ENCODE data around the gene PDCL3. TPM values are rescaled to one million over a fixed set of nuclear protein-coding genes. Genes with fewer than 3 reads are reported as not detected.

Gene PDCL3
- total and polyA plus RNA-seq, 9 donors: 9.8 to 34.5 (median 19.1) TPM

DNA sequence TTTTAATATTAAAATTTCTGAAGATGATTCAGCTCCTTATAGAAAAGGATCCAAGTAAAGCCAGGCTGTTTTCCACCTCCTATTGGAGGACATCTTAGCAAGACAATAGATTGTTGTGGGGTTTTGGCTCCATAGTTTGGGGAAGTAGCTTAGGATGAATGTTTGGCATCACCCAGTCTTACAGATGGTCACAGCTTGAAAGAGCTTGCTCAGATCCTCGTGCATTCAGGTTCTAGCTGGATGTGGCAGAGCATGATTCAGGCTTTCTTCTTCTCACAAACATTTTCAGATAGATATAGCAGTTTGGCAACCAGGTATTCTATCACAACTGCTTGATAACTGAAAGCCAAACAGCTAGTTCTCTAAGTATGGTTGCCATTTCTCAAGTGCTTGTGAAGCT is 23.6 kb upstream of the PDCL3 start:
- no peaks in the 10 kb centered on the region for H3K36me3 ChIP-seq
- no peaks in the 10 kb centered on the region for H3K4me1 ChIP-seq (ENCODE audit: insufficient read depth)
- no peaks in the 10 kb centered on the region for H3K27me3 ChIP-seq
- no peak overlapping the region for H3K27ac ChIP-seq
- intact Hi-C loops (cut with DNase I): no loop called here
- TF ChIP-seq POLR2A (IDR thresholded peaks at IDR 0.05) (no peak), EP300 (IDR thresholded peaks at IDR 0.05) (no peak)
- no peak overlapping the region for H3K4me3 ChIP-seq
- no peaks in the 10 kb centered on the region for H3K9me3 ChIP-seq
- no peak for DNase-seq
- 25 to 65% (median 29%) methylated on average over 1 of the region's 1 CpG for WGBS, 3 donors

DNA sequence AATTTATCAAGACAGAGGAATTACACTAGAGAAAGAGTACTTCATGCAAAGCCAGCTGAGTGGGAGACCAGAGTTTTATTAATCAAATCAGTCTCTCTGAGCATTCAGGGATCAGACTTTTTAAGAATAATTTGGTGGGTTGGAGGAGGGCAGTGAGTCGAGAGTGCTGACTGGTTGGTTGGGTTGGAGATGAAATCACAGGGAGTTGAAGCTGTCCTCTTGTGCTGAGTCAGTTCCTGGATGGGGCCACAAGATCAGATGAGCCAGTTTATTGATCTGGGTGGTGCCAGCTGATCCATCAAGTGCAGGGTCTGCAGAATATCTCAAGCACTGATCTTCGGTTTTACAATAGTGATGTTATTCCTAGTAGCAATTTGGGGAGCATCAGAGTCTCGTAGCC is 21.4 kb upstream of the PDCL3 start:
- H3K4me3 ChIP-seq: no peak overlapping the region
- TF ChIP-seq POLR2A (IDR thresholded peaks at IDR 0.05): no peak
- TF ChIP-seq EP300 (IDR thresholded peaks at IDR 0.05): no peak
- TF ChIP-seq, protein P1, sequence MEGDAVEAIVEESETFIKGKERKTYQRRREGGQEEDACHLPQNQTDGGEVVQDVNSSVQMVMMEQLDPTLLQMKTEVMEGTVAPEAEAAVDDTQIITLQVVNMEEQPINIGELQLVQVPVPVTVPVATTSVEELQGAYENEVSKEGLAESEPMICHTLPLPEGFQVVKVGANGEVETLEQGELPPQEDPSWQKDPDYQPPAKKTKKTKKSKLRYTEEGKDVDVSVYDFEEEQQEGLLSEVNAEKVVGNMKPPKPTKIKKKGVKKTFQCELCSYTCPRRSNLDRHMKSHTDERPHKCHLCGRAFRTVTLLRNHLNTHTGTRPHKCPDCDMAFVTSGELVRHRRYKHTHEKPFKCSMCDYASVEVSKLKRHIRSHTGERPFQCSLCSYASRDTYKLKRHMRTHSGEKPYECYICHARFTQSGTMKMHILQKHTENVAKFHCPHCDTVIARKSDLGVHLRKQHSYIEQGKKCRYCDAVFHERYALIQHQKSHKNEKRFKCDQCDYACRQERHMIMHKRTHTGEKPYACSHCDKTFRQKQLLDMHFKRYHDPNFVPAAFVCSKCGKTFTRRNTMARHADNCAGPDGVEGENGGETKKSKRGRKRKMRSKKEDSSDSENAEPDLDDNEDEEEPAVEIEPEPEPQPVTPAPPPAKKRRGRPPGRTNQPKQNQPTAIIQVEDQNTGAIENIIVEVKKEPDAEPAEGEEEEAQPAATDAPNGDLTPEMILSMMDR (IDR thresholded peaks at IDR 0.05): no peak
- intact Hi-C loops (cut with DNase I): no loop called here
- no peaks in the 10 kb centered on the region for H3K9me3 ChIP-seq
- H3K36me3 ChIP-seq: no peaks in the 10 kb centered on the region
- no peaks in the 10 kb centered on the region for H3K4me1 ChIP-seq (ENCODE audit: insufficient read depth)
- 49 to 53% (median 52%) methylated on average over 3 of the region's 3 CpGs for WGBS, 3 donors
- no peak overlapping the region for H3K27ac ChIP-seq
- no peaks in the 10 kb centered on the region for H3K27me3 ChIP-seq
- DNase-seq: no peak

DNA sequence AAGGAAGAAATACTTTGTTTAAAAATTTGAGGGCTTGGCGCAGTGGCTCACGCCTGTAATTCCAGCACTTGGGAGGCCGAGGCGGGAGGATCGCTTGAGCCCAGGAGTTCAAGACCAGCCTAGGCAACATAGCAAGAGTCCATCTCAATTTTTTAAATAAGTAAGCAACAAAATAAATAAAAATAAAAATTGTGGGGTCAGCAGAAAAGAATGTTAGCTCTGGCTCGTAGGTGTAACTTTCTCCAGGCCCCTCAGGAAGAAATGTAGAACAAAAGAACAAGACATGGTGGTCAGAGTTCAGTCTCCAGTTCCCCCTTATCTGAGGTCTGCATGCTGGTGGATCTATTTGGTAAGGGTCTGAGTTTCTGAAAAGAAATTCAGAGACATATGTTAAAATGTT is 20.4 kb upstream of the PDCL3 start:
- no peaks in the 10 kb centered on the region for H3K27me3 ChIP-seq
- no peak overlapping the region for H3K4me3 ChIP-seq
- H3K27ac ChIP-seq: no peak overlapping the region
- H3K4me1 ChIP-seq (ENCODE audit: insufficient read depth): no peaks in the 10 kb centered on the region
- no peaks in the 10 kb centered on the region for H3K9me3 ChIP-seq
- DNase-seq: no peak
- intact Hi-C loops (cut with DNase I): no loop called here
- 92 to 94% (median 94%) methylated on average over 6 of the region's 6 CpGs for WGBS, 3 donors
- H3K36me3 ChIP-seq: no peaks in the 10 kb centered on the region
- TF ChIP-seq EP300 (IDR thresholded peaks at IDR 0.05) (no peak), POLR2A (IDR thresholded peaks at IDR 0.05) (no peak)

DNA sequence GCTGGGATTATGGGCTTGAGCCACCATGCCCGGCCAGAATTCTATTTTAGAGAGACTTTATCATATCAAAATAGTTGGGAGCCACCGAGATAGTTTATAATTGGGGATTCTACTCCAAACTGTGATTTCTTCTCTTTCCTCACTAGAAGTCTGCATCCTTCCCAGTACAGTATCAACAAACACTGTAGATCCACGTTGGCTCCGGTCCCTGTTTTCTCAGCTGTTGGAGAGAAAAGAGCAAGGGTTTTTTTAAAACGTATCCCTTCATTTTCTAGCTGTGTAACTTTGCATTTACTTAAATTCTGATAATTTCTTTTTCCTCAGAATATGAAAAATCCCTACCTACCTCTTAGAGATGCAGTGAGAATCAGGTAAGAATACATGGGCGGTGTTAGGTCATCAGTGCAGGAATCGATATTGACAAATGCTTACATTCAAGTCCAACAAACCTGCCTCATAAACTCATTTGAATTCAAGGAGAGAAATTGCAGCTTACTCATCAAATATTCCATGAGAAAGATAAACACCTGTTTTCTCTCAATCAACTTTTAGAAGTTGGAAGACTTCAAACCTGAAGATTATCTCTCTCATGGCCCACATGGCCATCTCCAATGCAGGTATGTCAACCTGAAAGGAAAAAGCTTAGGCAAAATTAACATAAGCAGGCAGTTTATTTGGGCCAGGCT is 17.7 kb upstream of the PDCL3 start:
- no peaks in the 10 kb centered on the region for H3K27me3 ChIP-seq
- WGBS, 3 donors: 21 to 36% (median 22%) methylated on average over 7 of the region's 7 CpGs
- H3K4me1 ChIP-seq (ENCODE audit: insufficient read depth): no peaks in the 10 kb centered on the region

DNA sequence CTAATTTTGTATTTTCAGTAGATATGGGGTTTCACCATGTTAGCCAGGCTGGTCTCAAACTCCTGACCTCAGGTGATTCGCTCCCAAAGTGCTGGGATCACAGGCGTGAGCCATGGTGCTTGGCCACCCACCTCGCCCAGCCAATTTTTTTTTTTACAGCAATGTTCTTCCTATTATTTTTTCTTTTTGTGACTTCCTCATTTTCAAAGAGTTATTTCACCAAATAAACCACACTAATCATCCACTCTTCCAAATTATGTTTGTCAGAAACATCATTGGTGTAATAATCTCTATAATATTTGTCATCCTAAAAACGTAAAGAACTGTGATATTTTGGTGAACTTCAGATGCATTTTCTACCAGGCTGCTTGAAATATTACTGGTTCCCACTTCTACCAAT is 16.3 kb upstream of the PDCL3 start:
- Histone ChIP-seq H3K4me3 (no peak overlapping the region), H3K9me3 (no peaks in the 10 kb centered on the region), H3K4me1 (ENCODE audit: insufficient read depth) (no peaks in the 10 kb centered on the region), H3K27me3 (no peaks in the 10 kb centered on the region), H3K36me3 (no peaks in the 10 kb centered on the region), H3K27ac (no peak overlapping the region)
- intact Hi-C loops (cut with DNase I): no loop called here
- DNase-seq: no peak
- TF ChIP-seq EP300 (IDR thresholded peaks at IDR 0.05) (no peak), POLR2A (IDR thresholded peaks at IDR 0.05) (no peak)
- TF ChIP-seq, protein P1 (IDR thresholded peaks at IDR 0.05): no peak
- 85 to 90% (median 88%) methylated on average over 4 of the region's 4 CpGs for WGBS, 3 donors

More for the DNA sequence above, 17.7 kb upstream of the PDCL3 start:
- no peaks in the 10 kb centered on the region for H3K9me3 ChIP-seq
- no peak overlapping the region for H3K27ac ChIP-seq
- H3K4me3 ChIP-seq: no peak overlapping the region
- peak in 1 of 5 donors; percentile 28 for DNase-seq
- TF ChIP-seq EP300 (IDR thresholded peaks at IDR 0.05) (no peak), POLR2A (IDR thresholded peaks at IDR 0.05) (no peak)
- TF ChIP-seq, protein P1 (IDR thresholded peaks at IDR 0.05): no peak
- no peaks in the 10 kb centered on the region for H3K36me3 ChIP-seq
- intact Hi-C loops (cut with DNase I): no loop called here

Measured in ovary (tissue), 9 donors.